Activated CD8-positive, alpha-beta memory T cell treated with anti-CD3 and anti-CD28 coated beads, Interleukin-2, amount 50 U/mL, for 1 hour (primary cell): ENCODE data around the gene TTC13.
"Not testable (repeated sequence)": the region's sequence is repeated elsewhere in the genome, so short reads cannot be mapped to it uniquely, and the experiment has no call there.

Experiments used
- DNase-seq: peaks from one replicate; pipeline ENCODE4 v3.0.0-alpha.2; 2020; ENCODE audit errors: extremely low read depth

TTC13 gene

DNA sequence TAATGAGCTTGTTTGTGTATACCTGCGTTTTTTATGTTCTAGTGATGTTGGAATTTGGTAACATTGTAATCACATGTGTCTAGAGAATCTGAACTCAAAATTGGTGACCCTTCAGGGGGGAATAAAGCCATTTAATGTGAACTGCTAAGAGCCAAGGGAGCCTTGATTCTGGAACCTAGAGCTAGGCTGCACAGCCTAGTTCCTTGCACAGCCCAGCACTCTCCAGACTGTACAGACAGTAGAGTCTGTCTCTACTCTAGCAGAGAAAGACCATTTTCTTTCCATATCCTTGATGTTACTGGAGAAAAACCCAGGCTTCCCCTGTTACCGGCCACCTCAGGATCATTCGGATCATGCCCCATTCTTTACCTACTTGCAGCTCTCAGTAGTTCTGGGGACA lies 8.8 kb upstream of the TTC13 start:
- DNase-seq, result no peak

DNA sequence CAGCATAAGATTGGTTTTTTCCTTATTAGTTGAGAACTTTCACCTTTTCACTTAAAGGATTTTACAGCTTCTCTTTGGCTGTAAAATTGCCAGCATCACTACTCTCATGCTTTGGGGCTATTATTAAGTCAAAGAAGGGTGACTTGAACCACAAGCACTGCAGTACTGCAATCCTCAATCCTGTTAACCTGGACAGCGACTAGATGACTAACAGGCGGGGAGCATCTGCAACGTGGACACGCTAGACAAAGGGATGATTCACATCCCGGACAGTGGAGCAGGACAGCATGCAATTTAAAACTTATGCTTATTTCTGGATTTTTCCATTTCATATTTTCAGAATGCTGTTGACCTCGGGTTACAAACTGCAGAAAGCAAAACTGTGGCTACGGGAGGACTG lies 8.3 kb upstream of the TTC13 start:
- no peak for DNase-seq

DNA sequence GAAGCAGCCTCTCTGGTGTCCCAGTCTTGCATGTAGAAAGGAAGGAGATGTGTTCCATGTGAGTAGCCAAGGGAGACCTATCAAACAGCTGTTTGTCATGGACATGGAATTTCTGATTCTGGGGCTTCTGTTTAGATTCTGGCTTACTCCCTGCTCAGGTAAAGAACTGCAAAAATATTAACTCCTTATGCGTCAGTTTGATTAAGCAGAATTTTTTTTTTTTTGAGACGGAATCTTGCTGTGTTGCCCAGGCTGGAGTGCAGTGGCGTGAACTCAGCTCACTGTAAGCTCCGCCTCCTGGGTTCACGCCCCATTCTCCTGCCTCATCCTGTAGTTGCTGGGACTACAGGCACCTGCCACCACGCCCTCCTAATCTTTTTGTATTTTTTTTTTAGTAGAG lies 7.0 kb upstream of the TTC13 start:
- DNase-seq, result no peak

DNA sequence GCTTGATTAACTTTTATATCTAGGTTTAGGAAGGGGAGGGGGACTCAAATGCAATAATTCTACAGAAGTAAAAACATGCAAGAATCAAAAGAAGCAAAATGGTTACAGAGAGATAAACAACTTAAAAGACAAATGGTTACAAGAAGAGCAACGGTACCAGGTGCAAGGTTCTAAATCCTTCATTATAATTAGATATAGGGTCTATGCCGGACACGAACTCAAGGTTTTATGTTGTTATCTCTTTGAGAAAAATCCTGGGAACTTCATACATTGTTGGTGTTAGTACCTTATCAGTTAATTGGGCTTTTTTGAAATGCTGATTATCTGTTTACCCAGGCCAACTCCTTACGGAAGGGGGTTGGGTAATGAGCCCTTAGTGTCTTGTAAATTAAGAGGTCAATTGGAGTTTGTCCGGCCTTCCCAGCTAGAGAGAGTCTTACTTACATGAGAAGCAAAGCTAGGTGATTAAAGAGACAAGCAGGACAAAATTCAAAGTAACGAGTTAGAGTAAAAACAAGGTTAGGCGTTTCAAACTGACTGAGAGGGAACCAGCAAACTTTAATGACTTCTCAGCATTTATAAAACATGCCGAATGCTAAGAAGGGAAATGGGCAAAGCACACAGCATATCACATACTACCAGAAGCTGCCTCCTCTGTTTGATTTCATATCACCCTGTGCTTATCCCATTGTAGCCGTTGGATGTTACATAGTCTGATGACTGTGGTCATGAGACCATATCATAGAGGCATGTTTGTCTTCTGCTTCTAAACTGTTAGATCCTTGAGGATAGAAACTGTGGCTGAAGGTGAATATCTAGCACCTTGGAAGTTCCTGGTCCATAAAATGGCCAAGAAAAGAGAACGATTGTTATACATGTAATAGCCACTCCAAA lies 6.2 kb upstream of the TTC13 start:
- not testable (repeated sequence) for DNase-seq

DNA sequence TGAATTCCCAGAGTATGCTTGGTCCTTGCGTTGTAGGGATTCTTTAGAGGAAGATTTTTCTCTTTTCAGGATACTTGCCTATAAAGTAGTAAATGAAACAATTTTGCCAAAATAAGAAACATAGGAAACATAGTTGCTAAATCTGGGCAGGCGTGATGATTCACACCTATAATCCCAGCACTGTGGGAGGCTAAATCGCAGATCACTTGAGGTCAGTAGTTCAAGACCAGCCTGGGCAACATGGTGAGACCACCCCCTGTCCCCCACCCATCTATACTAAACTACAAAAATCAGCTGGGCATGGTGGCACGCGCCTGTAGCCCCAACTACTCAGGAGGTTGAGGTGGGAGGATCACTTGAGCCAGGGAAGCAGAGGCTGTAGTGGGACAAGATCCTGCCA lies 5.2 kb upstream of the TTC13 start:
- no peak for DNase-seq

DNA sequence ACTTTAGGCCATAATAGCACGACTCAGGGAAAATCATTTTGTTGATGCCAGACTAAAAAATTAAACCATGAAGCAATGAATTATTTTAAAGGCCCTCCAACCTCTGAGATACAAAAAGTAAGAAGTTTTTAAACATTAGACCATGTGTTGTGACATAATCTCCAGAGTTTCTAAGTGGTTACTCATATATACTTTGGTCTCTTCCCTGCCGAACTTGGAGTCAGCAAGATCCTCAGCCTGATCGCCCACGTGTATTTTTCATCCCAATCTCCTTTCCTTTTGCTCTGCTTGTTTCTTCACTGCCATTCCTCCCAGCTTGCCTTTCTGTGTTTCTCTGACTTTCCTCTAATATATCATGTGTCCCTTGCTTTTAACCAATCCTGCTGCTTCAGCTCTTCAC lies 4.0 kb upstream of the TTC13 start:
- DNase-seq, result no peak

DNA sequence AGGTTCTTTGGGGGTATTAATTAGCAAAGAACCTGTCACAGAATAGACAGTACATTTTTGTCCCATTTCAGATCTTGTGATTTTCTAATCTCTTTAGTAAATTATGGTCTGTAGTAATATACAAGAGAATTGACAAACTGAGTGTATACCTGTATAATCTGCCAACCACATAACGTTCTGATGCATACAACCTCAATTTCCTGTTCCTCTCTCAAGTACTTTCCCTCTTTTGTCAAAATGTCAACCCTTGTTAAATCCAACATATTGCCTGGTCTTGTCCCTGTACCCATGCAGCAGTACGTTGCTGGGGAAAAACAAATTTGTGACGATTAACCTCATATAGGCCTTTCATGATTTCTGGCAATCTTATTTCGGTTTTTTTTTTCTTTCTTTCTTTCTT lies 1.3 kb upstream of the TTC13 start:
- no peak for DNase-seq

DNA sequence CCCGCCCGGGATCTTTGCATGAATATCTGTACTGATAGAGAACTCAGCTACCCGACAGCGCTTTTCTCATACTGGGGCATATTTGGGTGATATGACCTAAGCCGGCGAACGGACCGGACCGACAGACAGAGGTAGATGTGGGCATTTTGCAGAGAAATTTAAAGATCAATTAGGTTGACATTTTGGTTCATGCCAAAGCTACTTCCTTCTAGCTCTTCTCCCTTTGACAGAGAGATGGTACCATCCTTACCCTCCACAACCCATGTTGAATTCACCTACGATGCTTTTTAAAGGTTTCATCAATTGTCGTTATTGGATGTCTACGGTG lies 692 bp upstream of the TTC13 start:
- no peak for DNase-seq

DNA sequence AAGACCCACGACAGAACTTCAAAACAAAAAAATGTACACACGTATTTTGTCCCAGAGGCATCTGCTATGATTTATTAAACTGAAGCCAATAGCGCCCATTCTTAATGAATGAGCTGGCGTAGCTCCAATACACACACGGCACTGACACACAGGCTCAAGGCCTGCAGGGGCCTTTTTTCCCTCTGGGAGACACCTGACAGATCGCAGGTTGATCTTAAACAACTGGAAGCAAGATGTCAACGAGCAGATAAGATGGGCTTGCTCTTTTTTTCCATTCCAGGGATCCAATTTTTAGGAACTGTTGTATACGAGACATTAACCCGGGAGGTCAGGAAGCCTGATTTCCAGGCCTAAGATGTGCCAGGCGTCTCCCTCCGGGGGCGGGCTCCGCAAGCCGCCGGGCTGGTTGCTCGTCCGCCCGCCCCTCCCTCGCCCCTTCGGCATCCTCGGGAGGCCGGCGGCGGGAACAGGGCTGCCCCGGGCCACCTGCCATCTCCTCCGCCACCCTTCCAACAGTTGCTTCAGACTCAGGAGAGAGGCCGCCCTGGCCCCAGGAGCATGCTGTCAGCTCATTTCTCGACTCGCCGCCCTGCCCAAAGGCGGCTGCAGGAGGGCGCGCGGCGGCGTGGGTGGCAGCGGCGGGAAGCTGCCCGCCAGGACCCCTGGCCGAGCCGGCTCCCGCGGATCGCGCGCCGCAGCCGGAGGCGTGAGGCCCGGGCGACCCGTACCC lies 735 bp downstream of the TTC13 start:
- DNase-seq, result no peak

DNA sequence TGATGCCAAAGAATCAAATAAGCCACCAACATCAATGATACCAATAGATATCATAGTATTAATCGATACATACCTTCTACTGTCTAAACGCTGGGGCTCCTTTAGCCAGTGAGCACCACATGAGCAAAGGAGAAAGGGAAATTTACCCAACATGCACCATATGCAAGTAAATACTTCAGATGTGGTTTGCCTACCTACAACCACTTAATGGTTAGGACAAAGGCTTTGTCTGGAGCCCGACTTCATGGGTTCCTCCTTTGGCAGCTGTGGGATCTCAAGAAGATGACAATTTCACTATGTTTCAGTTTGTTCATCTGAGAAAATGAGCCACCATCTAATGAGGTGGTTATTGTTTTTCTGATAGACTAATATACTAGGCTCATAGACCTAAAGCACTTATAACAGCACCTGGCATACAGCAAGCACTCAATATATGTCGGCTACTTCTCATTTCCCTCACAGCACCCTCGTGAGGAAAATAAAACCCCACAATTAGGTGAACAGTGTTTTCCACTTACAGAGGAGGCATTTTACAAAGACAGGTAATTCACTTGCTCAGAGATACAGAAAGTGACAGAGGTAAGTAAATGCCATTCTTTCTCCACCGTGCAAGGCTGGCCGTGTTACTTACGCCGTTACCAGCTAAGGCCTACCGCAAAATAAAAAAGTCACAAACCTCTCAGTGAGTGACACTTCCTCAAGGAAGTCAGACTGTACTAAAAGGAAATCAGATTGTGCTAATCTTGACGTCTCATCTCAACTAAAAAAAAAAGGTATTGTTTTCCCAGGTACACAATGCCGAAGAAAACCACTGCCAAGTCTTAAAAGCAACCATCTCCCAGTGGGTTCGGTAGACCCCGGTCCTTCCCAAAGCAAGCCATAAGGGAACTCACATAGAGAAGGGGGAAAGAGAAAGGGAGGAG lies 1.6 kb downstream of the TTC13 start:
- no peak for DNase-seq

DNA sequence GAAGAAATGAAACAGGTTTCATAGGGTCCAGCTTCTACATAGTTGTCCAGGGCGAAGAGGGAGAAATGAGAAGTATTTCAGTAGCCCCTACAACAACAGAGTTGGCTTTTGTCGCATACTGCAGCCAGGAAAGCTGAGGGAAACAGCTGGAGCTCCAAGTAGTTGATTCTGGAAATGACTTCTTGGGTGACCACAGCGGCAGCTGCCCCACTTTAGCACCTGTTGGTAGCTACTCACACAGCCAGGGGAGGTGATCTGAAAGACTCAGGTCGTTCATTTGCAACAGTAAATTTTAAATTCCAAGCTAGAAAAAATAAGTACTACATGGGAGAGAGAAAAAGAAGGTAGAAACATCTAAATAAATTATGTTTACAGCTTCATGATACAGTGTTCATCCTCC lies 2.3 kb downstream of the TTC13 start:
- no peak for DNase-seq

DNA sequence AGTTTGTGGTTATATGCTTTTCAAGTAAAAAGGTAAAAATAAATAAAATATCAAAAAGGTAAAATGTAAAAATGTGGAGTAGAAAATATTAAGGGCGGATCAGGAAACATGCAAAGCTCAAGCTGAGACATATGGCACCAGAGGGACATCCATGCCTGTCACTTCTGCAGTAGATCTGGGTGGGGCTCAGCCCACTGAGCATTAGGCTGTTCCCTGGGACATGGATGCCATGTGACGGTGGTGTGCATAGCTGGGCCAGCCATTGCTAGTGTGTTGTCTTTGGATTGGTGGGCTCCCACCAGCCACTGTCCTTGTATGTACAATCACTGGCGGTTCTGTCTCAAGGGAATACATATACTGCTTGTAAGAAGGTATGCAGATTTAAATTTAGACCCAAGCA lies 3.0 kb downstream of the TTC13 start:
- no peak for DNase-seq

DNA sequence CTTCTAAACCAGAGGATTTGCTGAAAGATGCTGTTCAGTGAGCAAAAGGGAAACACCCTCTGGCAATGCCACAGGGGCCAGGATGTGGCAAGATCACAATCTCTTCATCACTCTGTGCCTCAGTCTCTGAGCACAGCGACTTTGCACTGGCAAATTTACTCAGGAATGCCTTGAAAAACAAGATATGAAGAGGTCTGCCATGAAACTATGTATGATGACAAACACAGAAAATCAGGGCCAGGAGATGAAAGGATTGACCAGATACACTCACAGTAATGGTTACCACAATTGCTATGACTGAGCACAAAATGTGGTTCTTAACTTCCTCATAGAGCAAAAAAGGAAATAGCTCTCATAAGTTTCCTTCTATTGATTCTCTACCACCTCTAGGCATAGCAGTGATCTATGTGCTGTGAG lies 5.8 kb downstream of the TTC13 start:
- DNase-seq, result peak; percentile 40

DNA sequence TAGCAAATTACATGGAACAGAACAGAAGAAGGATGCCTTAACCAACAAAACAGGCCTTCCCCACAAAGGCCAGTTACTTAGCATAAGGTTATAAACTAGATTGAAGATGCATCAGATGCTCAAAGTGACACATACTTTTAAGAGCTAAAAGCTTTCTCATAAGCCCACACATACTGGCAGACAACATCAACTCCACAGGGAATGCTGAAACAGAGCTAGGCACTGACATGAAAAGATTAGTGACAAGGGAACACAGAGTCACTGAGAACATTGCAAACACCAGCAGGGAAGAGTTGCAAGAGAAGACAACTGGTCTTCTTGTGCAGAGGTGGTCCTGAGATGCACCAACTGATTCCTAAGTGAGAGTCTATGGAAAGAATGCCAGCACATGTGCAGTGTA lies 6.9 kb downstream of the TTC13 start:
- DNase-seq, result no peak

DNA sequence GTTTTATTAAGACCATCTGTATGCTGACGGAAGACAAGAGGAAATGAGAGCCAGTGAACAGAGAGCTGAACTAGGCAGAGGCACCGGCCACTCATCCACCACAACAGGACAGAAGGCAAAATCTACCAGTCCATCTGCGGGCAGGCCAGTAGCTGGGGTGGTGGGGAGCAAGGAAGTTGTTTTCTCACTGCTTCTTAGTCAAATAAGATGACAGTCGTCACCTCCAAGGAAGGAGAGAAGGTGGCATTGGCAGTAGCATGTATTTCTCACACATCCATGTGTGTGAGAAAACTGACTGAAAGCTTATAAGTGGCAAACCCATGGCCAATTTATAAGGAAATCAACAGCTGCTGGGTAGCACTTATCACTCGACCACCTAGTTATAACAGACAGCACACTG lies 8.2 kb downstream of the TTC13 start:
- DNase-seq, result no peak

DNA sequence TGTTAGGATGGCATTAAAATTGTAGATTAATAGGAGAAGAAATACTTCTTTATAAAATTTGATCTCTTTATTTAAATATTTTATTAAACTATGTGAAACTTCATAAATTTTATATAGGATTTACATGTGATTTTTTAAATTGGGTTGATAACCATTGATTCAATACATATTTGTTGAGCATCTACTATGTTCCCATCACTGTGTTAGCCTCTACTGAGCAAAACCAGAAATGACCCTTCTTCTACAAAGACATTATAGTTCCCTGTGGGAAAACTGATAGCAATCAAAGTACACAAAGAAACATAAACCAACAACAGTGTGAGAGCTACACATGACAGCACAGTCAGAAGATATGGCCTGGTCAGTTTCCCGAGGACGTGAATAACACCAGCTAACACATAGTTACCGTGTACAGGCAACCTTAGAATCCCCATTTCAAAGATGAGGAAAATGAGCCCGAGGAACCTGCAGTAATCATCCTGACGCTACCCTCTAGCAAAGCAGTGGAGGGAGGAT lies 12.2 kb downstream of the TTC13 start:
- DNase-seq, result no peak

DNA sequence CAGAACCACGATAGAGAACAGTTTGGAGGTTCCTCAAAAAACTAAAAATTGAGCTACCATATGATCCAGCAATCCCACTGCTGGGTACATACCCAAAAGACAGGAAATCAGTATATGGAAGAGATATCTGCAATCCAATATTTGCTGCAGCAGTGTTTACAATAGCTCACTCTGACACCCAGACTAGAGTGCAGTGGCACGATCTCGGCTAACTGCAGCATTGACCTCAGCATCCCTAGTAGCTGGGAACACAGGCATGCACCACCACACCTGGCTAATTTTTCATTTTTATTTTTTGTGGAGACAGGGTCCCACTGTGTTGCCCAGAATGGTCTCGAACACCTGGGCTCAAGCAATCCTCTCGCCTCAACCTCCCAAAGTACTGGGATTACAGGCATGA lies 13.1 kb downstream of the TTC13 start:
- no peak for DNase-seq

DNA sequence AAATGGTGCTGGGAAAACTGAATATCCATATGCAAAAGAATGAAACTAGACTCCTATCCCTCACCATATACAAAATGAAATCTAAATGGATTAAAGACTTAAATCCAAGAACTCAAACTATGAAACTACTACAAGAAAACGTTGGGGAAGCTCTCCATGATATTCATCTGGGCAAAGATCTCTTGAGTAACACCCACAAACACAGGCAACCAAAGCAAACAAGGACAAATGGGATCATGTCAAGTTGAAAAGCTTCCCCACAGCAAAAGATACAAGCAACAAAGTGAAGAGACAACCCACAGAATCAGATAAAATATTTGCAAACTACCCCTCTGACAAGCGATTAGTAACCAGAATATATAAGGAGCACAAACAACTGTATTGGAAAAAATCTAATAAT lies 13.8 kb downstream of the TTC13 start:
- no peak for DNase-seq

DNA sequence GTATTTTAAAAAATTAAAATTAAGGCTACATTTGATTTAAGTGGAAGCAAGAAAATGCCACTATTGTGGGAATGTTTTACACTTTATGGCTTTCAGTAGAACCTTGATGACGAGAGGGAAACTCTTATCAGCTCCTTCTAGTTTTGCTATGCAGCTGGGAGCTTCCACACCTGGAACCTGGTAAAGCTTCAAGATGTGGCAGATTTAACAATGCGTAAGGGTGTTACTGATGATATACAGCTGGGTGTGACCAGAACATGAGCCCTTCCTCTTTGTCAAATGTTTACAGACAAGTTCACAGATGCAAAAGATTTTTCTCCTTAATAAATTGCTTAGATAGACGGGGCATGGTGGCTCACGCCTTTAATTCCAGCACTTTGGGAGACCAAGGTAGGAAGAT lies 20.3 kb downstream of the TTC13 start:
- DNase-seq, result no peak

DNA sequence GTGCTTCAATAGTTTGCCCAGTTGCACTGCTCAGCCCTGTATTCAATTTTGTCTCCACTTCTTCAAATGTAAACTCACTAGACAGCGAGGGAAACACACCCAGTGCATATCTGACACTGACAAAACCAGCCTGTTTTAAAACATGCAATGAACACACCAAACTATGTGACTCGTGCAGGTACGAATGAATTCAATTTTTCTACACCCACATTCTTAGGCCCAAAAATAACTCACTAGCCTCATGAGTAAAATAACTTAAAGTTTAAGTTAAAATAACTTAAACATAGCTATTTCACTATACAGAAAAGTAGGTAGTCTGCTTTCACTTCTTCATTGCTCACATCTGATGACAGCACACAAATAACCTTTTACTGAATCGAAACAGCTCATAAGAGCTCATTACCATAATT lies 21.1 kb downstream of the TTC13 start:
- no peak for DNase-seq

DNA sequence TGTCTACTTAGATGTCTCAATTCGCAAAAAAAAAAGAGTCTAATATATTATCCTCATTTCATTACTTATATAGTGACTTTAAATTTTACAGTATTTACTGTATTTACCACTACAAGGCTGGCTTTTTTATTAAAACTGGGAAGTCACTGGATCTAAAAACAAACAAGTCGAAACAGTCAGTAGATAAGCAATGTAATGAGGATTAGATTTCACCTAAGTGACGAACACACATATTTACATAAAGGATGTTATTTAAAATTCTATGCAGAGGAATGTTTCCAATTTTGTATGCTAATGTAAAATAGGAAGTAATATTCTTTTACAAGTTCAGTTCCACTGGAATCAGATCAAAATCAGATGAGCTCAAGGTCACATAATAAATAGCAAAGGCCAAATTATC lies 28.3 kb downstream of the TTC13 start:
- no peak for DNase-seq

DNA sequence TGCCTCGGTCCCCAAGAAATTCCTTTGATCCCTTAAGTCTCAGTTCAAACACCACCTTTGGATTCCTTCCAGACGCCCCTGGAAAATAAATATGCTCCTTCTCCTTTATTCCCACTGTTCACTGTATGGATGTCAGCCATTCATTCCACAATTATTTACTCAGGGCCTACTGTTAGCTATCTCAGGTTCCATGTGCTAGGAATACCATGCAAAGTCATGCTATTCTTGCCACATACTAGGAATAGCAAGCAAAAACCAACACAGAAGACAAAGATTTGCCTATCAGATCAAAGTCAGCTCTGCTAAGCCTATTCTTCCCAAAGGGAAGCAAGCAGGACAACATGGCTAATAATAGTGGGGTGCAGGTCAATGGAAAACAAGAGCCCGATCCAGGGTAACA lies 29.8 kb downstream of the TTC13 start:
- DNase-seq, result no peak
